Activated CD4-positive, alpha-beta T cell treated with anti-CD3 and anti-CD28 coated beads for 1 hour (primary cell): ENCODE measurements around the gene CD274.
"Not testable (repeated sequence)": the region's sequence is repeated elsewhere in the genome, so short reads cannot be mapped to it uniquely, and the experiment has no call there.

Source experiments
- DNase-seq: peaks from one replicate; pipeline ENCODE4 v3.0.0-alpha.2; 2020

CD274 gene

DNA sequence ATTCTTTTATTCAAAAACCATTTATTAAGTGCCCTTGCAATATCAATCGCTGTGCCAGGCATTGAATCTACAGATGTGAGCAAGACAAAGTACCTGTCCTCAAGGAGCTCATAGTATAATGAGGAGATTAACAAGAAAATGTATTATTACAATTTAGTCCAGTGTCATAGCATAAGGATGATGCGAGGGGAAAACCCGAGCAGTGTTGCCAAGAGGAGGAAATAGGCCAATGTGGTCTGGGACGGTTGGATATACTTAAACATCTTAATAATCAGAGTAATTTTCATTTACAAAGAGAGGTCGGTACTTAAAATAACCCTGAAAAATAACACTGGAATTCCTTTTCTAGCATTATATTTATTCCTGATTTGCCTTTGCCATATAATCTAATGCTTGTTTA lies 18.5 kb downstream of the CD274 start:
- DNase-seq: no peak

DNA sequence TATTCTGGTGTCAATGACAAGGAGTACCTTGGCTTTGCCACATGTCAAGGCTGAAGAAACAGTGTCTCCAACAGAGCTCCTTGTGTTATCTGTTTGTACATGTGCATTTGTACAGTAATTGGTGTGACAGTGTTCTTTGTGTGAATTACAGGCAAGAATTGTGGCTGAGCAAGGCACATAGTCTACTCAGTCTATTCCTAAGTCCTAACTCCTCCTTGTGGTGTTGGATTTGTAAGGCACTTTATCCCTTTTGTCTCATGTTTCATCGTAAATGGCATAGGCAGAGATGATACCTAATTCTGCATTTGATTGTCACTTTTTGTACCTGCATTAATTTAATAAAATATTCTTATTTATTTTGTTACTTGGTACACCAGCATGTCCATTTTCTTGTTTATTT lies 19.8 kb downstream of the CD274 start:
- no peak for DNase-seq

- no peak for DNase-seq
These were observed 20.5 kb downstream of the CD274 start for GRCh38 chr9:5470816-5471215.

DNA sequence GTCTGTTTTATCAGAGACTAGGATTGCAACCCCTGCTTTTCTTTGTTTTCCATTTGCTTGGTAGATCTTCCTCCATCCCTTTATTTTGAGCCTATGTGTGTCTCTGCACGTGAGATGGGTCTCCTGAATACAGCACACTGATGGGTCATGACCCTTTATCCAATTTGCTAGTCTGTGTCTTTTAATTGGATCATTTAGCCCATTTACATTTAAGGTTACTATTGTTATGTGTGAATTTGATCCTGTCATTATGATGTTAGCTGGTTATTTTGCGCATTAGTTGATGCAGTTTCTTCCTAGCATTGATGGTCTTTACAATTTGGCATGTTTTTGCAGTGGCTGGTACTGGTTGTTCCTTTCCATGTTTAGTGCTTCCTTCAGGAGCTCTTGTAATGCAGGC lies 25.3 kb downstream of the CD274 start:
- DNase-seq: not testable (repeated sequence)

GRCh38 chr9:5478206-5478605 lies 27.9 kb downstream of the CD274 start:
- no peak for DNase-seq

- DNase-seq: no peak
These were observed 29.8 kb downstream of the CD274 start for GRCh38 chr9:5479994-5480694.

DNA sequence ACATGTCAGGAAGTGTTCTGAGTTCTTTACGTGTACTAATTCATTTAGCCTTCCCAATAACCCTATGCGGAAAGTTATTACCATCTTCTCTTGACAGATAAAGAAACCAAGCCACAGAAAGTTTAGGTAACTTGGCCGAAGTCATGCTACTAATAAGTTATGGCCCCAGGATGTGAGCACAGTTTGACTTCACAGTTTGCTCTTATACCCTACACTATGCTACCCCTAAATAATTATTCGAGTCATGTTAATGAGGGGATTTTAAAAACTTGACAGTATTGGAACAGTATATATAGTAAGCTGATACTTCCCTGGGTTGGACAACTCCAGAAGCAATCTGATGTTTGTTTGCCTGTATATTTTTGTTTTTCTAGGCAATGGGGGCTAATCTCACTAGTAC lies 30.6 kb downstream of the CD274 start:
- no peak for DNase-seq

GRCh38 chr9:5481322-5482040 lies 31.1 kb downstream of the CD274 start:
- DNase-seq: no peak

GRCh38 chr9:5482194-5482593 lies 31.9 kb downstream of the CD274 start:
- no peak for DNase-seq

- DNase-seq: no peak
These were observed 33.0 kb downstream of the CD274 start for GRCh38 chr9:5483306-5483705.

- no peak for DNase-seq
These were observed 35.2 kb downstream of the CD274 start for GRCh38 chr9:5485378-5486085.

DNA sequence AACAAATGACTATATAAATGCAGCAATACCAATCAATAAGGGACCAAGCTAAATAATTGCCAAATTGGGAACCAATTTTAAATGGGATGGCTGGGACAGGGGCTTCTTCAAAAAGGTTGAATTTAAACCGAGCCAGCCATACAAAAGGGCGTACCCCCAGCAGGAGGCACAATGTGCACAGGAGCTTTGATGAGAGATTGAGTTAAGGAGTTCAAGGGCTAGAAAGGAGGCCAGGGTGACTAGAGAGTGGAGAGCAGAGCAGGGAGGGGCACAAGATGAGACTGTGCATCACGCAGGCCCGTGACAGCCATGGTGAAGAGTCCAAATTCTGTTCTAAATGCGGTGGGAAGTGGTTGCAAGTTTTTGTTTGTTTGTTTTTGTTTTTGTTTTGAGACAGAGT lies 36.6 kb downstream of the CD274 start:
- DNase-seq: no peak

DNA sequence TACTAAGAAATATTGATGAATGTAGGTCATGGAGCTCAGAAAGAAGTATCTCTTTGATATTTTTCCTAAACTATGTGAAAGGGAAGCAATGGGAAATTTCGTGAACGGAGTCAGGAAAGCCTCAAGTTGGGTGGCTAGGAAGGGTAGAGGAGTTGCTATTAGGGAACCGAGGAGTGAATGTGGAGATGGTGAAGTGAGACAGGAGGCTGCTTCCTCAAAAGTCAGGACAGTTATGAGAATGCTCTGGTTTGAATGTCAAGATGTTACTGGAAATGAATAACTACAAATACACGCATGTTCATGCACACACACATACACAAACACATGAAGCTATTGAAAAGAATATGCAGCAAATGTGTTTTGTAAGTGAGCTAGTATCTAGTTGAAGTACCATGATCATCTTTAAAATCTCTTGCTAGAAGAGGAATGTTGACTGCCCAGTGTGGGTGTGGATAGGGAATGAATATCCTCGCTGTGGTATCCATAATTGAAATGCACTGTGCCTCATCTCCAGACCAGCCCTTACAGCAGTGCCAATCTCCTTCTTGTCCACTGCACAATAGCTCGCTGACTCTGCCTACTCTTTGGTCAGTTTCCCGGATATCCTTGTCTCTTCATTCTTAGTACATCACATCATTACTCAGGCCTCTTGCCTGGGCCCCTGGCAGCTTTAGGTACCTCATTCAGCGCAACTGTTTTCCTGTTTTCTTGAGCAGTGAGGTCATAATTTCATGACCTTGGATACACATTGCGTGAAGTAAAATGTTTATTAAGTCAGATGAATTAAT lies 38.1 kb downstream of the CD274 start:
- DNase-seq: no peak

- DNase-seq: no peak
These were observed 39.5 kb downstream of the CD274 start for GRCh38 chr9:5489630-5490490.

DNA sequence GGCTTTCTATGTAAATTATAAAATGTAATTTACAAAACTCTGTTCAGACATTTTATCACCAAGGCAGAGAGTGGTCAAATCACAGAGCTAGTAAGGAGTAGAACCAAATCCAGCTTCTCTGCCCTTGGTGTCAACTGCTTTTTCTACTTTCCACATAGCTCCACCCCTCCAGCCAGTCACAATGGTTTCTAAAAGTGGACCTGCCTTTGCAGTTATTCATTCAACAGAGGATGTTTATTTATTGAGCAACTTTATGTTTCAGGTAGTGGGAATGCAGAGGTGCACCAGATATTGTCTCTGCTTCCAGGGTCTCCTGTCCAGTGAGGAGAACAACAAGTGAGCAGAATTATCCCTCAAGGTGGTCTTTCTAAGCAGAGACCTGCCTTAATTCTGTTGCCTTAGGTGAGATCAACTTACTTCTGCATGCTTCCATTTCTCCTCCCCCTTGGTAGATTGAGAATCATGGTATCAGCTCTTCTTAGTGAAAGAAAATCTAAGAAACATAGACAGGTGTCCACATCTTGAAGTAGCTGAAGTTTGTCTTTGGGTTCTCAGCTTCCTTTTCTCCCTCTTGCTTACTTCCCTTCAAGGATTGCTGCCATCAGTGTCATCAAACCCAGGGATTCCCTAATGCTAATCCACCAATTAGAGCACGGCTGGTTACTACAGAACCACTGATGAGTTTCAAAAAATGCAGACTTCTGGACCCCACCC lies 42.8 kb downstream of the CD274 start:
- no peak for DNase-seq

- DNase-seq: no peak
These were observed 43.6 kb downstream of the CD274 start for GRCh38 chr9:5493679-5494511.

DNA sequence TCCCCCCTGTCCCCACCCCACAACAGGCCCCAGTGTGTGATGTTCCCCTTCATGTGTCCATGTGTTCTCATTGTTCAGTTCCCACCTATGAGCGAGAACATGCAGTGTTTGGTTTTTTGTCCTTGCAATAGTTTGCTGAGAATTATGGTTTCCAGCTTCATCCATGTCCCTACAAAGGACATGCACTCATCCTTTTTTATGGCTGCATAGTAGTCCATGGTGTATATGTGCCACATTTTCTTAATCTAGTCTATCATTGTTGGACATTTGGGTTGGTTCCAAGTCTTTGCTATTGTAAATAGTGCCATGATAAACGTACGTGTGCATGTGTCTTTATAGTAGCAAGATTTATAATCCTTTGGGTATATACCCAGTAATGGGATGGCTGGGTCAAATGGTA lies 44.4 kb downstream of the CD274 start:
- DNase-seq: not testable (repeated sequence)

GRCh38 chr9:5499157-5499556 lies 48.8 kb downstream of the CD274 start:
- no peak for DNase-seq

DNA sequence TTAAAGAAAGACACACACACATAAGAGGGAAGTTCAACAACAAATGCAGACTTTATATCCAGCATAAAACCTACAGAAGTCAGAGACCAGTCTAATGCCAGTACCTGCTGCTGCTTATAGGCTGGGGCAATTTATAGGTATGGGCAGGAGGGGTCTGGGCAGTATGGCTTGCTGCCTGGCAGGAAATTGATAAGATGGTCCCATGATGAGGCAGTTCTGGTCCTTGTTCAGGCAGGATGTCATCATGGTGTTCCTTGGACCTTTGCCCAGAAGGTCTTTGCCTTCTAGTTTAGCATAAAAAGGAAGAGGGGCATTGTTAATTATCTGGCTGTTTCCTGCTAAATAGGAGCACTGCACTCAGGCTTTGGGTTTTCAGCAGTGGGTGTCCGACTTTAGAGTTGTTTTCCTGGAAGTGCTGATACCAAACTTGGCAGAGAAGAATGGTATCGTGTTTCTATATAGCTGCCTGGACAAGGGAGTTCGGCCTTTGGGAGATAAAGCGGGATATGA lies 49.6 kb downstream of the CD274 start:
- DNase-seq: no peak
